ENCODE data around the gene MARK4.

DNA sequence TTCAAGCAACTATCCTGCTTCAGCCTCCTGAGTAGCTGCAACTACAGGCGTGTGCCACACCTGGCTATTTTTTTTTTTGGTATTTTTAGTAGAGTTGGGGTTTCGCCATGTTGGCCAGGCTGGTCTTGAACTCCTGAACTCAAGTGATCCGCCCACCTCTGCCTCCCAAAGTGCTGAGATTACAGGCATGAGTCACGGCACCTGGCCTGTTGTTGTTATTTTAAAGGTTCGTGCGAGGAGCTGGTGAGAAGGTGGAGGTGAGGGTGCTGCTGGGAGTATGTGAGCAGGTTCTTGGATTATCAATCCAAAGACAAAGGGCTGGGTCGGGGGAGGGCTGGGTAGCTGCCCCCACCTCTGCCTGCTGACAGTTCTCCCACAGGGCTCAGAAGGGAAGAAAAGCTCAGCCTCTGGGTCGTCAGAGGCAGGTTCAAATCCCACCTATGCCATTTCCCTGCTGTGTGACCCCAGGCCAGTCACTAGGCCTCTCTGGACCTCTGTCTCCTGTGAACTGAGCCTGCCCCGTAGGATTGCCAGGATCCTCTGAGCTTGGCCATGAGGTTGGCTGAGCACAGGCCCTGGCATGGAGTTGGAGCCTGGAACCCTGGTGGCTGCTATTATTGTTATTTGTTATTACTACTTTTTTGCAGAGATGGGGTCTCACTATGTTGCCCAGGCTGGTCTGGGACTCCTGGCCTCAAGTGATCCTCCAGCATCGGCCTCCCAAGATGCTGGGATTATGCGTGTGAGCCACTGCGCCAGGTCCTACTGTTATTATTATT is 70.1 kb downstream of the MARK4 start:
- no peak for TF ChIP-seq TAF1 (IDR thresholded peaks at IDR 0.05; ENCODE audit: borderline replicate concordance, low read depth, low read length)
- no peak for TF ChIP-seq POLR2AphosphoS5 (IDR thresholded peaks at IDR 0.05; ENCODE audit: low read depth, low read length)
